Measurements from ENCODE around the gene SPOP.

Gene SPOP

GRCh38 chr17:49592263-49592662 is 85.6 kb downstream of the SPOP start:
- TF ChIP-seq REST (IDR thresholded peaks at IDR 0.05; ENCODE audit: insufficient read depth in 1 of 2, low read depth in 2 of 2, low read length in 2 of 2) = no peak
- TF ChIP-seq FOXP2 (optimal IDR thresholded peaks at IDR 0.05; ENCODE audit: borderline replicate concordance, extremely low read depth, extremely low read length, insufficient read depth) = no peak
- TF ChIP-seq TAF1 (IDR thresholded peaks at IDR 0.05; ENCODE audit: borderline replicate concordance, insufficient read depth, low read length) = no peak
- TF ChIP-seq SIN3A (IDR thresholded peaks at IDR 0.05; ENCODE audit: borderline replicate concordance, insufficient read depth, low read length) = no peak

- TF ChIP-seq TAF1 (IDR thresholded peaks at IDR 0.05; ENCODE audit: borderline replicate concordance, insufficient read depth, low read length) (no peak), REST (IDR thresholded peaks at IDR 0.05; ENCODE audit: insufficient read depth in 1 of 2, low read depth in 2 of 2, low read length in 2 of 2) (no peak), FOXP2 (optimal IDR thresholded peaks at IDR 0.05; ENCODE audit: borderline replicate concordance, extremely low read depth, extremely low read length, insufficient read depth) (no peak), POLR2AphosphoS5 (IDR thresholded peaks at IDR 0.05; ENCODE audit: low read depth, low read length) (no peak), SIN3A (IDR thresholded peaks at IDR 0.05; ENCODE audit: borderline replicate concordance, insufficient read depth, low read length) (no peak)
These were observed 87.0 kb downstream of the SPOP start for GRCh38 chr17:49590874-49591273.

GRCh38 chr17:49589577-49589927 is 88.3 kb downstream of the SPOP start:
- TF ChIP-seq FOXP2 (optimal IDR thresholded peaks at IDR 0.05; ENCODE audit: borderline replicate concordance, extremely low read depth, extremely low read length, insufficient read depth) = no peak

- TF ChIP-seq SIN3A (IDR thresholded peaks at IDR 0.05; ENCODE audit: borderline replicate concordance, insufficient read depth, low read length) = no peak
- TF ChIP-seq FOXP2 (optimal IDR thresholded peaks at IDR 0.05; ENCODE audit: borderline replicate concordance, extremely low read depth, extremely low read length, insufficient read depth) = no peak
These were observed 88.9 kb downstream of the SPOP start for GRCh38 chr17:49588726-49589576.

GRCh38 chr17:49588312-49588711 is 89.6 kb downstream of the SPOP start:
- TF ChIP-seq REST (IDR thresholded peaks at IDR 0.05; ENCODE audit: insufficient read depth in 1 of 2, low read depth in 2 of 2, low read length in 2 of 2) (no peak), TAF1 (IDR thresholded peaks at IDR 0.05; ENCODE audit: borderline replicate concordance, insufficient read depth, low read length) (no peak), POLR2AphosphoS5 (IDR thresholded peaks at IDR 0.05; ENCODE audit: low read depth, low read length) (no peak), SIN3A (IDR thresholded peaks at IDR 0.05; ENCODE audit: borderline replicate concordance, insufficient read depth, low read length) (no peak), FOXP2 (optimal IDR thresholded peaks at IDR 0.05; ENCODE audit: borderline replicate concordance, extremely low read depth, extremely low read length, insufficient read depth) (no peak)

- no peak for TF ChIP-seq FOXP2 (optimal IDR thresholded peaks at IDR 0.05; ENCODE audit: borderline replicate concordance, extremely low read depth, extremely low read length, insufficient read depth)
- no peak for TF ChIP-seq REST (IDR thresholded peaks at IDR 0.05; ENCODE audit: insufficient read depth in 1 of 2, low read depth in 2 of 2, low read length in 2 of 2)
- no peak for TF ChIP-seq TAF1 (IDR thresholded peaks at IDR 0.05; ENCODE audit: borderline replicate concordance, insufficient read depth, low read length)
- no peak for TF ChIP-seq POLR2AphosphoS5 (IDR thresholded peaks at IDR 0.05; ENCODE audit: low read depth, low read length)
- no peak for TF ChIP-seq SIN3A (IDR thresholded peaks at IDR 0.05; ENCODE audit: borderline replicate concordance, insufficient read depth, low read length)
These were observed 90.4 kb downstream of the SPOP start for GRCh38 chr17:49587366-49588073.
